B cell (primary cell): Measurements from ENCODE around the gene SLC25A31. TPM values are rescaled to one million over a fixed set of nuclear protein-coding genes. Genes with fewer than 3 reads are reported as not detected.

ENCODE experiments used
- ATAC-seq: fragments of 200-7000 bp; cut with Tn5 transposase; one replicate; pipeline ENCODE4 v1.10.0; 2021; ENCODE audit warnings: low read depth, mild to moderate bottlenecking, moderate number of reproducible peaks, moderate library complexity
- CTCF ChIA-PET: fragments of 350-600 bp; sonication (Branson Sonifier 250); formaldehyde crosslinking; loops from one replicate; lab custom pipeline; 2021; ENCODE audit warnings: antibody characterized with exemption, inconsistent platforms; lab: Charles Lee
- POLR2A ChIA-PET: fragments of 350-600 bp; sonication (Branson Sonifier 250); formaldehyde crosslinking; loops from one replicate; lab custom pipeline; 2021; ENCODE audit warnings: antibody characterized with exemption; lab: Charles Lee
- DNase-seq: peaks from one replicate; pipeline ENCODE4 v3.0.0; 2013
- H2AFZ ChIP-seq: 2 replicates; pipeline ENCODE4 v1.6.1; 2012; ENCODE audit warnings: mild to moderate bottlenecking, low read depth, low read length; ENCODE audit not compliant: insufficient read depth, poor library complexity, severe bottlenecking
- H3K27ac ChIP-seq, 2 donors: 1 replicate in 1 of 2; 2 replicates in 1 of 2; pipeline ENCODE4 v1.5.1; 2012 to 2013; ENCODE audit warnings: low read length in 2 of 2, mild to moderate bottlenecking in 2 of 2, moderate library complexity in 1 of 2
- H3K27me3 ChIP-seq, 4 experiments: fragments of 200-600 bp in 1 of 4; sonication (generic) in 1 of 4; replicated peaks in 1 of 4; 1 replicate in 2 of 4; 2 replicates in 2 of 4; pipeline versions ENCODE4 v1.6.1 to v1.7.0; 2013 to 2016; ENCODE audit warnings: low read length in 3 of 4, mild to moderate bottlenecking in 2 of 4, mixed read lengths in 1 of 4, moderate library complexity in 1 of 4; ENCODE audit not compliant: insufficient read depth in 4 of 4, control insufficient read depth in 3 of 4; ENCODE audit errors: control extremely low read depth in 1 of 4
- H3K36me3 ChIP-seq, 2 experiments: replicated peaks in 1 of 2; 1 replicate in 1 of 2; 2 replicates in 1 of 2; pipeline versions ENCODE4 v1.6.1 to v1.7.1; 2013; ENCODE audit warnings: low read length in 1 of 2; ENCODE audit not compliant: insufficient read depth in 2 of 2, control insufficient read depth in 1 of 2; ENCODE audit errors: control extremely low read depth in 1 of 2, extremely low read depth in 1 of 2
- H3K4me1 ChIP-seq, 2 donors: fragments of 200-600 bp in 1 of 2; sonication (generic) in 1 of 2; 1 replicate in 1 of 2; 2 replicates in 1 of 2; pipeline versions ENCODE4 v1.5.1 to v1.6.1; 2013 to 2017; ENCODE audit warnings: low read length in 2 of 2; ENCODE audit not compliant: control insufficient read depth in 2 of 2, insufficient read depth in 2 of 2
- H3K4me2 ChIP-seq: replicated peaks from 2 replicates; pipeline ENCODE3; 2012; ENCODE audit warnings: mild to moderate bottlenecking, low read depth, low read length; ENCODE audit not compliant: poor library complexity, severe bottlenecking
- H3K4me3 ChIP-seq, 5 experiments: fragments of 200-600 bp in 1 of 5; sonication (generic) in 1 of 5; 1 replicate in 3 of 5; 2 replicates in 2 of 5; pipeline versions ENCODE4 v1.5.1 to v1.7.0; 2011 to 2016; ENCODE audit warnings: low read length in 4 of 5, mild to moderate bottlenecking in 4 of 5, low read depth in 2 of 5, control low read depth in 1 of 5, moderate library complexity in 1 of 5; ENCODE audit not compliant: insufficient read depth in 1 of 5; ENCODE audit errors: control extremely low read depth in 1 of 5, extremely low read depth in 1 of 5
- H3K79me2 ChIP-seq: fragments of 200-600 bp; sonication (generic); one replicate; pipeline ENCODE4 v1.6.0; 2016; ENCODE audit warnings: low read length; ENCODE audit not compliant: control insufficient read depth, insufficient read depth
- H3K9ac ChIP-seq: fragments of 200-600 bp; sonication (generic); 2 replicates; pipeline ENCODE4 v1.6.1; 2017; ENCODE audit warnings: mild to moderate bottlenecking, low read length, moderate library complexity
- H3K9me3 ChIP-seq, 3 donors: one replicate each; pipeline versions ENCODE4 v1.6.1 to v1.7.1; 2013; ENCODE audit warnings: low read length in 2 of 3; ENCODE audit not compliant: control insufficient read depth in 2 of 3, insufficient read depth in 1 of 3; ENCODE audit errors: control extremely low read depth in 1 of 3
- H4K20me1 ChIP-seq: 2 replicates; pipeline ENCODE4 v1.6.0; 2012; ENCODE audit warnings: mild to moderate bottlenecking, low read length; ENCODE audit not compliant: insufficient read depth, control insufficient read depth, poor library complexity, severe bottlenecking
- H3K27ac Mint-ChIP-seq: one replicate; pipeline ENCODE4 v1.8.0; 2021; ENCODE audit warnings: mixed read lengths
- H3K27me3 Mint-ChIP-seq: one replicate; pipeline ENCODE4 v1.8.0; 2021; ENCODE audit warnings: mixed read lengths
- H3K4me1 Mint-ChIP-seq: one replicate; pipeline ENCODE4 v1.8.0; 2021; ENCODE audit warnings: mixed read lengths
- H3K4me3 Mint-ChIP-seq: one replicate; pipeline ENCODE4 v1.8.0; 2021; ENCODE audit warnings: mixed read lengths
- H3K9me3 Mint-ChIP-seq: one replicate; pipeline ENCODE4 v1.8.0; 2022; ENCODE audit warnings: mixed read lengths; ENCODE audit not compliant: insufficient read depth
- CTCF ChIP-seq: fragments of 200-600 bp; IDR thresholded peaks from one replicate; pipeline ENCODE4 v1.8.0; 2022; ENCODE audit warnings: antibody characterized with exemption, mild to moderate bottlenecking
- EZH2 ChIP-seq: IDR thresholded peaks from 2 replicates; pipeline ENCODE4 v1.6.1; 2012; ENCODE audit warnings: borderline replicate concordance, low read depth, mild to moderate bottlenecking, moderate library complexity, low read length; ENCODE audit not compliant: insufficient read depth, poor library complexity, severe bottlenecking
- WGBS: methylation state at CpG from one replicate; pipeline ENCODE4 v1.1.5; 2013; ENCODE audit warnings: missing lambda C conversion rate; ENCODE audit not compliant: insufficient coverage; 5-methylcytosine and 5-hydroxymethylcytosine counted together
- intact Hi-C: fragments of 100-400 bp; cut with micrococcal nuclease; formaldehyde crosslinking; loops from one replicate; pipeline ENCODE4 v1.10.0; 2022
- polyA plus RNA-seq: library from polyadenylated mRNA; depleted of rRNA; stranded (reverse); fragments of >200 nt; gene quantifications from 2 replicates; pipeline ENCODE4 v1.2.3, GENCODE V29; 2012
- total RNA-seq, 2 donors: library from RNA; stranded (reverse); fragments of 120-200 nt in 1 of 2; gene quantifications; 1 replicate in 1 of 2; 2 replicates in 1 of 2; pipeline versions ENCODE4 v1.2.3 to v1.2.4, GENCODE V29; 2013 to 2022

The SLC25A31 gene
- total and polyA plus RNA-seq, 2 donors (not counting 1 experiment from before 2014, with no cell fraction given), result not detected

GRCh38 chr4:127756906-127757305, 26.7 kb downstream of the SLC25A31 start:
- WGBS, result no CpG with 5 or more reads among the region's 2 CpGs
- Histone ChIP-seq H3K4me2 (no peak overlapping the region), H4K20me1 (no peaks in the 10 kb centered on the region), H3K27me3 (no peaks in the 10 kb centered on the region), H3K36me3 (no peaks in the 10 kb centered on the region), H3K4me3 (no peak overlapping the region), H3K27ac (no peak overlapping the region), H3K9ac (no peak overlapping the region), H3K9me3 (peaks cover 0 to 2% (median 2%) of the 10 kb centered on the region in 3 donors), H3K79me2 (no peaks in the 10 kb centered on the region), H2AFZ (no peak overlapping the region), H3K4me1 (no peaks in the 10 kb centered on the region)
- H3K27ac Mint-ChIP-seq, result no peak overlapping the region
- ATAC-seq, result no peak
- intact Hi-C loops, result no loop called here
- no peaks in the 10 kb centered on the region for H3K4me1 Mint-ChIP-seq
- peaks cover 2% of the 10 kb centered on the region for H3K9me3 Mint-ChIP-seq
- no peak for DNase-seq
- CTCF ChIA-PET, result no interaction called here
- H3K27me3 Mint-ChIP-seq, result peaks cover 3% of the 10 kb centered on the region
- H3K4me3 Mint-ChIP-seq, result no peak overlapping the region
- POLR2A ChIA-PET, result no interaction called here
- TF ChIP-seq CTCF (no peak), EZH2 (no peak)

GRCh38 chr4:127759228-127759820, 29.1 kb downstream of the SLC25A31 start:
- Mint-ChIP-seq H3K9me3 (peaks cover 2% of the 10 kb centered on the region), H3K27me3 (peaks cover 3% of the 10 kb centered on the region), H3K27ac (no peak overlapping the region), H3K4me1 (no peaks in the 10 kb centered on the region), H3K4me3 (no peak overlapping the region)
- Histone ChIP-seq H3K79me2 (no peaks in the 10 kb centered on the region), H3K9ac (no peak overlapping the region), H3K4me1 (no peaks in the 10 kb centered on the region), H4K20me1 (no peaks in the 10 kb centered on the region), H3K36me3 (no peaks in the 10 kb centered on the region), H3K9me3 (peaks cover 0 to 2% (median 2%) of the 10 kb centered on the region in 3 donors), H3K27ac (no peak overlapping the region), H3K4me2 (no peak overlapping the region), H3K4me3 (no peak overlapping the region), H3K27me3 (no peaks in the 10 kb centered on the region), H2AFZ (no peak overlapping the region)
- CTCF ChIA-PET, result no interaction called here
- no CpG with 5 or more reads among the region's 2 CpGs for WGBS
- no peak for DNase-seq
- no peak for TF ChIP-seq EZH2
- TF ChIP-seq CTCF, result no peak
- ATAC-seq, result no peak
- intact Hi-C loops, result no loop called here
- POLR2A ChIA-PET, result no interaction called here
